Measurements from ENCODE around the gene BCL3. TPM values are rescaled to one million over a fixed set of nuclear protein-coding genes. Genes with fewer than 3 reads are reported as not detected.

The BCL3 gene
- total and polyA plus RNA-seq, 2 donors, result 2.9 to 62.9 TPM

- Histone ChIP-seq H3K27ac (ENCODE audit: low read depth in 1 of 2, low read length in 1 of 2) (no peak overlapping the region), H3K36me3 (ENCODE audit: control insufficient read depth in 2 of 2, insufficient read depth in 2 of 2, low read length in 1 of 2) (no peaks in the 10 kb centered on the region), H3K9me3 (ENCODE audit: control insufficient read depth in 2 of 2, insufficient read depth in 1 of 2, low read length in 1 of 2) (no peaks in the 10 kb centered on the region), H3K4me3 (ENCODE audit: low read length in 2 of 2) (no peak overlapping the region), H3K27me3 (ENCODE audit: control insufficient read depth in 2 of 2, insufficient read depth in 1 of 2, low read length in 1 of 2) (no peaks in the 10 kb centered on the region), H3K4me1 (ENCODE audit: control insufficient read depth in 2 of 2, insufficient read depth in 2 of 2, low read length in 2 of 2) (peaks cover 0 to 12% of the 10 kb centered on the region in 2 donors)
- WGBS, result 23% methylated on average over 12 of the region's 12 CpGs
- no peak for DNase-seq (ENCODE audit: low read depth in 6 of 9, low spot score in 9 of 9)
Measured at GRCh38 chr19:44796701-44797115, 48.2 kb downstream of the BCL3 start.

- Histone ChIP-seq H3K9me3 (ENCODE audit: control insufficient read depth in 2 of 2, insufficient read depth in 1 of 2, low read length in 1 of 2) (peaks cover 0 to 2% of the 10 kb centered on the region in 2 donors), H3K36me3 (ENCODE audit: control insufficient read depth in 2 of 2, insufficient read depth in 2 of 2, low read length in 1 of 2) (no peaks in the 10 kb centered on the region), H3K27me3 (ENCODE audit: control insufficient read depth in 2 of 2, insufficient read depth in 1 of 2, low read length in 1 of 2) (peaks cover 0 to 4% of the 10 kb centered on the region in 2 donors), H3K27ac (ENCODE audit: low read depth in 1 of 2, low read length in 1 of 2) (no peak overlapping the region), H3K4me1 (ENCODE audit: control insufficient read depth in 2 of 2, insufficient read depth in 2 of 2, low read length in 2 of 2) (peaks cover 0 to 12% of the 10 kb centered on the region in 2 donors), H3K4me3 (ENCODE audit: low read length in 2 of 2) (no peak overlapping the region)
- 91% methylated on average over 10 of the region's 10 CpGs for WGBS
- no peak for DNase-seq (ENCODE audit: low read depth in 6 of 9, low spot score in 9 of 9)
Measured at GRCh38 chr19:44799627-44800346, 51.3 kb downstream of the BCL3 start.

GRCh38 chr19:44800461-44800860, 52.0 kb downstream of the BCL3 start:
- peaks cover 0 to 2% of the 10 kb centered on the region in 2 donors for H3K9me3 ChIP-seq (ENCODE audit: control insufficient read depth in 2 of 2, insufficient read depth in 1 of 2, low read length in 1 of 2)
- WGBS, result 4% methylated on average over 3 of the region's 3 CpGs
- peak; percentile 29 to 79 (median 50) for DNase-seq (ENCODE audit: low read depth in 6 of 9, low spot score in 9 of 9)

GRCh38 chr19:44803442-44804428, 55.2 kb downstream of the BCL3 start:
- WGBS, result 93% methylated on average over 13 of the region's 13 CpGs
- H3K4me1 ChIP-seq (ENCODE audit: control insufficient read depth in 2 of 2, insufficient read depth in 2 of 2, low read length in 2 of 2), result peaks cover 0 to 9% of the 10 kb centered on the region in 2 donors
- peaks cover 0 to 22% of the 10 kb centered on the region in 2 donors for H3K27me3 ChIP-seq (ENCODE audit: control insufficient read depth in 2 of 2, insufficient read depth in 1 of 2, low read length in 1 of 2)
- H3K9me3 ChIP-seq (ENCODE audit: control insufficient read depth in 2 of 2, insufficient read depth in 1 of 2, low read length in 1 of 2), result peaks cover 0 to 8% of the 10 kb centered on the region in 2 donors
- H3K27ac ChIP-seq (ENCODE audit: low read depth in 1 of 2, low read length in 1 of 2), result no peak overlapping the region
- H3K4me3 ChIP-seq (ENCODE audit: low read length in 2 of 2), result no peak overlapping the region
- no peak for DNase-seq (ENCODE audit: low read depth in 6 of 9, low spot score in 9 of 9)
- H3K36me3 ChIP-seq (ENCODE audit: control insufficient read depth in 2 of 2, insufficient read depth in 2 of 2, low read length in 1 of 2), result no peaks in the 10 kb centered on the region

More at GRCh38 chr19:44800461-44800860, 52.0 kb downstream of the BCL3 start:
- Histone ChIP-seq H3K4me1 (ENCODE audit: control insufficient read depth in 2 of 2, insufficient read depth in 2 of 2, low read length in 2 of 2) (peaks cover 0 to 12% of the 10 kb centered on the region in 2 donors), H3K27me3 (ENCODE audit: control insufficient read depth in 2 of 2, insufficient read depth in 1 of 2, low read length in 1 of 2) (peaks cover 0 to 4% of the 10 kb centered on the region in 2 donors), H3K27ac (ENCODE audit: low read depth in 1 of 2, low read length in 1 of 2) (no peak overlapping the region), H3K4me3 (ENCODE audit: low read length in 2 of 2) (no peak overlapping the region), H3K36me3 (ENCODE audit: control insufficient read depth in 2 of 2, insufficient read depth in 2 of 2, low read length in 1 of 2) (no peaks in the 10 kb centered on the region)

- no peaks in the 10 kb centered on the region for H3K36me3 ChIP-seq (ENCODE audit: control insufficient read depth in 2 of 2, insufficient read depth in 2 of 2, low read length in 1 of 2)
- H3K27ac ChIP-seq (ENCODE audit: low read depth in 1 of 2, low read length in 1 of 2), result no peak overlapping the region
- peaks cover 0 to 10% of the 10 kb centered on the region in 2 donors for H3K4me1 ChIP-seq (ENCODE audit: control insufficient read depth in 2 of 2, insufficient read depth in 2 of 2, low read length in 2 of 2)
- peaks cover 0 to 8% of the 10 kb centered on the region in 2 donors for H3K9me3 ChIP-seq (ENCODE audit: control insufficient read depth in 2 of 2, insufficient read depth in 1 of 2, low read length in 1 of 2)
- 97% methylated on average over 7 of the region's 7 CpGs for WGBS
- no peak for DNase-seq (ENCODE audit: low read depth in 6 of 9, low spot score in 9 of 9)
- H3K27me3 ChIP-seq (ENCODE audit: control insufficient read depth in 2 of 2, insufficient read depth in 1 of 2, low read length in 1 of 2), result peaks cover 0 to 37% of the 10 kb centered on the region in 2 donors
- no peak overlapping the region for H3K4me3 ChIP-seq (ENCODE audit: low read length in 2 of 2)
Measured at GRCh38 chr19:44806291-44806690, 57.8 kb downstream of the BCL3 start.

- no peak overlapping the region for H3K4me3 ChIP-seq (ENCODE audit: low read length in 2 of 2)
- H3K27me3 ChIP-seq (ENCODE audit: control insufficient read depth in 2 of 2, insufficient read depth in 1 of 2, low read length in 1 of 2), result peaks cover 0 to 37% of the 10 kb centered on the region in 2 donors
- 88% methylated on average over 5 of the region's 5 CpGs for WGBS
- DNase-seq (ENCODE audit: low read depth in 6 of 9, low spot score in 9 of 9), result no peak
- peaks cover 0 to 10% of the 10 kb centered on the region in 2 donors for H3K4me1 ChIP-seq (ENCODE audit: control insufficient read depth in 2 of 2, insufficient read depth in 2 of 2, low read length in 2 of 2)
- H3K27ac ChIP-seq (ENCODE audit: low read depth in 1 of 2, low read length in 1 of 2), result no peak overlapping the region
- H3K36me3 ChIP-seq (ENCODE audit: control insufficient read depth in 2 of 2, insufficient read depth in 2 of 2, low read length in 1 of 2), result no peaks in the 10 kb centered on the region
- H3K9me3 ChIP-seq (ENCODE audit: control insufficient read depth in 2 of 2, insufficient read depth in 1 of 2, low read length in 1 of 2), result peaks cover 0 to 8% of the 10 kb centered on the region in 2 donors
Measured at GRCh38 chr19:44807162-44807561, 58.7 kb downstream of the BCL3 start.

- H3K4me3 ChIP-seq (ENCODE audit: low read length in 2 of 2), result no peak overlapping the region
- H3K36me3 ChIP-seq (ENCODE audit: control insufficient read depth in 2 of 2, insufficient read depth in 2 of 2, low read length in 1 of 2), result no peaks in the 10 kb centered on the region
- no peak for DNase-seq (ENCODE audit: low read depth in 6 of 9, low spot score in 9 of 9)
- H3K27ac ChIP-seq (ENCODE audit: low read depth in 1 of 2, low read length in 1 of 2), result no peak overlapping the region
- peaks cover 0 to 10% of the 10 kb centered on the region in 2 donors for H3K4me1 ChIP-seq (ENCODE audit: control insufficient read depth in 2 of 2, insufficient read depth in 2 of 2, low read length in 2 of 2)
- WGBS, result 41% methylated on average over 14 of the region's 14 CpGs
- peaks cover 0 to 8% of the 10 kb centered on the region in 2 donors for H3K9me3 ChIP-seq (ENCODE audit: control insufficient read depth in 2 of 2, insufficient read depth in 1 of 2, low read length in 1 of 2)
- H3K27me3 ChIP-seq (ENCODE audit: control insufficient read depth in 2 of 2, insufficient read depth in 1 of 2, low read length in 1 of 2), result peaks cover 0 to 37% of the 10 kb centered on the region in 2 donors
Measured at GRCh38 chr19:44807652-44808462, 59.3 kb downstream of the BCL3 start.

- Histone ChIP-seq H3K4me3 (ENCODE audit: low read length in 2 of 2) (peak within 1 kb of the TSS; percentile 20 to 24), H3K4me1 (ENCODE audit: control insufficient read depth in 2 of 2, insufficient read depth in 2 of 2, low read length in 2 of 2) (peaks cover 0 to 10% of the 10 kb centered on the region in 2 donors), H3K36me3 (ENCODE audit: control insufficient read depth in 2 of 2, insufficient read depth in 2 of 2, low read length in 1 of 2) (no peaks in the 10 kb centered on the region), H3K9me3 (ENCODE audit: control insufficient read depth in 2 of 2, insufficient read depth in 1 of 2, low read length in 1 of 2) (peaks cover 0 to 8% of the 10 kb centered on the region in 2 donors), H3K27ac (ENCODE audit: low read depth in 1 of 2, low read length in 1 of 2) (no peak within 1 kb of the TSS), H3K27me3 (ENCODE audit: control insufficient read depth in 2 of 2, insufficient read depth in 1 of 2, low read length in 1 of 2) (peaks cover 0 to 37% of the 10 kb centered on the region in 2 donors)
- DNase-seq (ENCODE audit: low read depth in 6 of 9, low spot score in 9 of 9), result no peak
- WGBS, result 4% methylated on average over 59 of the region's 59 CpGs
Measured at GRCh38 chr19:44808463-44809371, 60.2 kb downstream of the BCL3 start, which contains the start of gene BCAM. BCAM (plus strand) TSS chr19:44809103; CDS start chr19:44809125, 22 bp downstream.

Data from thymus (tissue), 11 donors.